ENCODE results near the gene DIP2C. TPM values are rescaled to one million over a fixed set of nuclear protein-coding genes. Genes with fewer than 3 reads are reported as not detected.
"Not testable (repeated sequence)": the region's sequence is repeated elsewhere in the genome, so short reads cannot be mapped to it uniquely, and the experiment has no call there.

DIP2C gene
- total RNA-seq, 1 donor from 2014 or later: 2.5 TPM

GRCh38 chr10:596131-596530 lies 93.3 kb downstream of the DIP2C start:
- intact Hi-C loops (cut with micrococcal nuclease): not testable (repeated sequence)

- intact Hi-C loops (cut with micrococcal nuclease): no loop called here
These were observed 94.0 kb downstream of the DIP2C start for GRCh38 chr10:595473-595872.

DNA sequence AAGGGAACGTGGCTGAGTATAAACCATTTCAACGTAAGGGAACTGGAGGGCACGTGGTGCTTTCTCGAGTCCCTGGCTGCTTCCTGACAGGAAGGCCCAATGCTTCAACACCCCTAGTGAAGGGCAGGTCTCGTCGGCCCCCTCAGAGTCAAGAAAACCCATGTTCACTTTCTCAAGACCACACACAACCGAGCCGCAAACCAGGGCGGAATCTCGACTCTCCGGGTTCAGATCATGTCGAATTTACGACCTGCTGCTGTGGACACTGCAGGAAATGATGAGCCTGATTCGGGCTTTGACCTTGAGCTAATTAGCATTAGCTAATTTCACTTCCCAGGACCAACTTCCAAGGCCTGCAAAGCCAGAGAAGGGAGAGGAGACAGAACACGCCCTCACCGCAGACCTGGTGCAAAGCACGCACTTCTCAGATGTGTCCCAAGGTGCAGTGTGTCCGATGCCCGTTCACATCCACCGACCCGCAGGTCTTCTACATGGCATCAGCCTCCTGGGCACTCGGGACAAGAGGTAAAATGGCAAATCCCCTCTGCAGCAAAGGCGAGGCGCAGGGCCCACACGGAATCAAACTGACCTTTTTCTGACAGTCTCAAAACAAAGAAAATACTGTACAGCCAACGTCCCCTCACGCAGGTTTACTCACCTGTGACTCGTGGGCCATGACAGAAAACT lies 94.7 kb downstream of the DIP2C start:
- intact Hi-C loops (cut with micrococcal nuclease): no loop called here

GRCh38 chr10:593901-594457 lies 95.5 kb downstream of the DIP2C start:
- intact Hi-C loops (cut with micrococcal nuclease): no loop called here

DNA sequence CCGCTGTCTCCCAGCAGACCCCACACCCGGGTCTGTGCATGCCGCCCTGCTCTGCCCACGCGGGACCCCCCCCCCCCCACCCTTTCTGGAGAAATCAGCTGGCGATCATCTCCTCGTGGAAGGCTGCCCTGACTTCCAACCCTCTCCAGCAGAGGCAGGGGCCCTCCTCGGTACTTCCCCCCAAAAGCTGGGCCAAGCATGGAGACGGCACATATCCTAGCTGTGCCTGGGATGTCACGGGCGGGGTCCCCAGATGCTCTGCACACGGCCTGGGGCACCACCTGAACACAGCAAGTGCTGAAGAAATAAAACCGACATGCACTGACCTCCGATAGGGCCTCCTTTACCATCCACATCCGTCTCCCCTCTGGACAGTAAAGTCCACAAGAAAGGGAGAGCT lies 96.0 kb downstream of the DIP2C start:
- intact Hi-C loops (cut with micrococcal nuclease): no loop called here

DNA sequence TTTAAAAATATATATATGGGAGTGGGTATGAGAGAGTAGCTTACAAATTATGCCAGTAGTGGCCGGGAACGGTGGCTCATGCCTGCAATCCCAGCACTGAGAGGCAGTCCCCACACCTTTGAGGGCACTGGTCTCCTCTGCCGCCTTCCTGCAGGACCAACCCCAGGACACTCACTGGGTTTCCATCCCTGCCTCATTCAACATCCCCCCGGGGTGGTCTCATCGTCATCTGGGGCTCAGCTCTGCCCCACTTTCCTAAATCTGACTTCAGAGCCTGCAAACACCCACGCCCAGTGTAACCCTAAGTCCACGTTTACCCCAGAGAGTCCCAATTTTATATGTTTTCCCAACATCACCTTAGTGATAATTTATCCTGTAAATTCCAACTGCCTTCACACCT lies 96.5 kb downstream of the DIP2C start:
- intact Hi-C loops (cut with micrococcal nuclease): no loop called here

GRCh38 chr10:591646-592045 lies 97.8 kb downstream of the DIP2C start:
- intact Hi-C loops (cut with micrococcal nuclease): no loop called here

DNA sequence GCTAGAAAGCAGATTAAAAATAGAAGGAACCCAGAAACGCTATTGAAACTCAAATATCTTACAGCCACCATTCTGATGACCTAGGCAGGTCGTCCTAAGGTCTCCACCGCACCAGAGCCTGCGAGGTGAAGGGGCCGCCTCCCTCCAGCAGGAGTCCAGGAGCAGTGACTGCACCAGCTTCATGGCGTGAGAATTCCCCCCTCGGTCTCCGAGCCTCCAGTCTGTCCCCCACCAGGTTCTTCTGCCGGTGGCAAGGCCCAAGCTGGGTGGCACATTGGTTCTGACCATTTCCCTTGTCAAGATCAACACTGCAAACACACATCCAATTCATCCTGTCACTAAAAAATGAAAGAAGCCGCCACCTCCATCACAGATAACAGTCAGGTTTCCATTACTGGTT lies 98.7 kb downstream of the DIP2C start:
- intact Hi-C loops (cut with micrococcal nuclease): no loop called here

- intact Hi-C loops (cut with micrococcal nuclease): no loop called here
These were observed 99.3 kb downstream of the DIP2C start for GRCh38 chr10:589961-590680.

DNA sequence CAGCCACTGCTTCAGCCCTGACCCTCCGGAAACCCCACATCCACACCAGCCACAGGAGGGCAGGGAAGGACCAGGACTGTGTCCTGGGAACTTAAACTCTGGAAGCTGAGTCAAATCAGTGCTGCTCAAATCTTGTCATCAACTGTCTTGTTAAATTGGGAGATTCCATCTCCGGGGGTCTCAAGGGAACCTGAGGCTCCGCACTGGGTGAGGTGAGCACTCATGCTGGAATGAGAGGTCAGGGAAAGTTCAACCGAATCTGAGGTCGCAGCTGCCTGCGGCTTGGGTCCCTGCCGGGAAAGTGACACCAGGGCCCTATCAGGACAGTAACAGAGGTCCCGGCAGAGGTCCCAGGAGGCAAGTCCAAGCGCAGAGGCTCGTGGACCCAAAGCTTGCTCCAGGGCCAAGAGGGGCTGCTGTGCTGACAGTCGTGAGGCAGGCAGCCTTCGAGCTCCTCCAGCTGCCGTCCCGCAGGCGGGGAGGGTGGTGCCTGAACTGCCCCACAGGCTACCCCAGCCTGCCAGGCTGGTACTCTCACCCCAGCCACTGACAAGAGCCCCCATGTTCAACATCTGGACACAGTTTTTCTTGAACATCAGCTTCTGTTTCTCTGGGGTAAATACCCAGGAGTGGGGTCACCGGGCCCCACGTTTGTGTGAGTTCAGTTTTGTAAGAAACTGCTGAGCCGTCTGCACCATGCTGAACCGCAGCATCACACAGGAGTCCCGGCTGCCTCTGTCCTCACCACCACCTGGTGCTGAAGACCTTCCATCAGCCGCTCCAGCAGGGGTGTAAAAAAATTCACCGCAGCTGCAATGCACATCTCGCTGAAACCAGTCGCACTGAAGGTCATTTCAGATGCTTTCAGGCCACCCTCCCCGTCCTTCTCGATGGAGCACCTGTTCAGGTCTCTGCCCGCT lies 101.0 kb downstream of the DIP2C start:
- intact Hi-C loops (cut with micrococcal nuclease): no loop called here

DNA sequence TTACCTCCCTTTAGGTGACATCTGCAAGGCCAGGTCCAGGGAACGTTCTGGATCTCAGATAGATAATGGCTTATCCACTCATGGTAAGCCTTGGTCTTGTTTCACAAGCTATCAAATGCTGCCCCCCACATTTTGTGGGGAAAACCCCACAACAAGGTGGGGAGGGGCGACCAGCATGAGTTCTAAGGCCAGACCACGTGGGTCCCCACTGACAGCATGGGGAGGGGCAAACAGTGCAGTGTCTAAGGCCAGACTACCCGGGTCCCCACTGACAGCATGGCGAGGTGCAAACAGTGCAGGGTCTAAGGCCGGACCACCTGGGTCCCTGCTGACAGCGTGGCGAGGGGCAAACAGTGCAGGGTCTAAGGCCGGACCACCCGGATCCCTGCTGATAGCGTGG lies 102.8 kb downstream of the DIP2C start:
- intact Hi-C loops (cut with micrococcal nuclease): no loop called here

- intact Hi-C loops (cut with micrococcal nuclease): no loop called here
These were observed 103.3 kb downstream of the DIP2C start for GRCh38 chr10:586151-586550.

GRCh38 chr10:585502-585901 lies 104.0 kb downstream of the DIP2C start:
- intact Hi-C loops (cut with micrococcal nuclease): no loop called here

GRCh38 chr10:584497-585290 lies 104.8 kb downstream of the DIP2C start:
- intact Hi-C loops (cut with micrococcal nuclease): not testable (repeated sequence)

GRCh38 chr10:583433-583832 lies 106.0 kb downstream of the DIP2C start:
- intact Hi-C loops (cut with micrococcal nuclease): no loop called here

DNA sequence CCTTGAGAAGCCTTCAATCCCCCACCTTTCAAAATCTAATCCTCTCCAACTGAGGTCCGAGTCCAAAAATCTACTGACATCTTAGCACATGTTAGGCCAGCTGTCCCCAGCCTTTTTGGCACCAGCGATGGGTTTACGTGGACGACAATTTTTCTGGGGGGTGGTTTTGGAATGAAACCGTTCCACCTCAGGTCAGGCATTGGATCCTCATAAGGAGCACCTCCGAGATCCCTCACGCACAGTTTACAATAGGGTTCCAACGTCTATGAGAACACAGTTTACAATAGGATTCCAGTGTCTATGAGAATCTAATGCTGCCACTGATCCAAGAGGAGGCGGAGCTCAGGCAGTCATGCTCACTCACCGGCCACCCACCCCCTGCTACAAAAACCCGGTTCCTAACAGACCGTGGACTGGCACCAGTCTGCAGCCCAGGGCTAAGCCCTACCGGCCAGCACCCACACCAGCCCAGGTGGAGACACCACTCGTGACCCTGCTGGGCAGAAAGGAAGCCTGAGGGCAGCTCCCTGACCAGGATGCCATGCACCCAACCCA lies 107.6 kb downstream of the DIP2C start:
- intact Hi-C loops (cut with micrococcal nuclease): no loop called here

DNA sequence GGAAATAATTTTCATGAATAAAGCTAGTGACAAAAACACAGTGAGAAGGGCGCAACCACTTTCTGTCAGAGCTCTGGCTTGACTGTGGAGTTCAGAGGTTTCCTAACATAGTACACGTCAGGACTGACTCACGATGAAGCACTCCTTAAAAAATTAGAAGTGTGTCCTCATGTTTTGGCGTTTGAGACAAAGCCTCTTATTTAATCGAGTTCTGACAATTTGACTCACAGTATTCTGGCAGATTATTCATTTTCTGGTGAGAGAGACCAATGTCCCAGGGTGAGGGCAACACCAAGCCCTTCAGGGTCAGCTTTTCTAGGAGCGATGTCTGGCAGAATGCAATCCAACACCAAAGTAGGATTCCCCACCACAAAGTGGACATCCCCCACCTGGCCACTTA lies 108.7 kb downstream of the DIP2C start:
- intact Hi-C loops (cut with micrococcal nuclease): no loop called here

DNA sequence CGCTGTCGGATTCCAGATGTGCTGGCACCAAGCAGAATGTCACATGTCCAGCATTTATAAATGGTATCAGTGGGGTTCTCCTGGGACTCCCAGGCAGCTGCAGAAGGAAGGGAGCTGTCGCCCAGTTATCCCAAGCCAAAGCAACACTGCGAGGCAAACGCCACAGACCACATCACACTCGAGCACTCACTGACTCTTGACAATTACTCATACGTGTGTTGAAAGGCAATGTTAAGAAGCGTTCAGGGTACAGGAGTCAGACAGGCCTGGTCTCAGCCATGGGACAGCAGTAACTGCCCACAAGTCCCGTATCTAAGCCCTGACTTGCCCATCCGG lies 113.4 kb downstream of the DIP2C start:
- intact Hi-C loops (cut with micrococcal nuclease): no loop called here

DNA sequence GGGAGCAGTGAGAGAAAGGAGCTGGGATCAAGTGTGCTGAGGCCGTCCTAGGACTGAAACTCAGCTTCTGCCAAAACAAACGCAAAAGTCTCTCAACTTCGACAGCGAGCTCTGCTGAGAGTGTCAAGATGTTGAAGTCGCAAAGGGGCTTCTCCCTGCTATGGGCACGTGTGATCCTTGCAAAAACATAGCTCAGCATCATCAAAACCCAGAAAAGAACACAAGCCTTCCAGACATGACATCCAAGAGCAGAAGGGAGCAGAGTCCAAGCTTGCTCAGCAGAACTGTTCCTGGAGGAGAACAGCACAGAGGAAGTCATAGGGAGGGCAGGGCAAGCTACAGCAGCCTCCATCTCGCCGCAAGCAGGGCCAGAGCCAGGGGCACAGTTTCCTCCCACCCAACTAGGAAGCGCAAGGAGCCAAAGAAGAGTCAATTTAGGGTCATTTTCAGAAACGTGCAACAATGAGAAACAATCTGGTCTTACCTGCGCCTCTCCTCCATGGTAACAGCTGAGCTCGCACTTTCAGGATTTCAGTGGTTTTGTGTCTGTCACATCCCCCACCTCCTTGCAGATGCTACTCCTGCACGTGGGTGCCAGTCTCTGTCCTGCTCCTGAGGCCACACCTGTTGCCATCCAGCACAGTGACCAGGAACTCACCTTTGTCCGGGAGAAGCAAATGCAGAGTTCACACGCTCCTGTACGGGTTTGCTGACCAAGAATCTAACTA lies 113.9 kb downstream of the DIP2C start:
- intact Hi-C loops (cut with micrococcal nuclease): no loop called here

GRCh38 chr10:572696-573095 lies 116.8 kb downstream of the DIP2C start:
- intact Hi-C loops (cut with micrococcal nuclease): no loop called here
